Sigmoid colon (tissue), 4 donors: ENCODE data around the gene MAD1L1.

Experiments used
- CTCF ChIP-seq, 4 experiments: fragments of 450-650 bp in 3 of 4; fragments of 200-600 bp in 1 of 4; IDR thresholded peaks; one replicate each; pipeline ENCODE4 v1.5.1; 2016 to 2019; ENCODE audit warnings: antibody characterized with exemption in 4 of 4, mild to moderate bottlenecking in 3 of 4, moderate library complexity in 2 of 4
- EP300 ChIP-seq, 4 donors: sonication (generic); formaldehyde crosslinking; IDR thresholded peaks; one replicate each; pipeline ENCODE4 v1.6.1; 2017; ENCODE audit warnings: antibody characterized with exemption in 4 of 4
- POLR2A ChIP-seq, 2 donors: fragments of 450-650 bp; IDR thresholded peaks; one replicate each; pipeline ENCODE4 v1.6.1; 2016; ENCODE audit warnings: antibody characterized with exemption in 2 of 2, mild to moderate bottlenecking in 2 of 2, moderate library complexity in 2 of 2
- POLR2AphosphoS5 ChIP-seq, 4 donors: sonication (generic); formaldehyde crosslinking; IDR thresholded peaks; one replicate each; pipeline ENCODE4 v1.6.1; 2017; ENCODE audit warnings: antibody characterized with exemption in 4 of 4

- TF ChIP-seq POLR2A (IDR thresholded peaks at IDR 0.05) (no peak), CTCF (IDR thresholded peaks at IDR 0.05) (no peak), POLR2AphosphoS5 (IDR thresholded peaks at IDR 0.05) (no peak), EP300 (IDR thresholded peaks at IDR 0.05) (no peak)
These were observed 98.0 kb downstream of the MAD1L1 start for GRCh38 chr7:2134740-2135139.
